Endothelial cell of umbilical vein (primary cell): ENCODE results near the gene FAM171A2. TPM values are rescaled to one million over a fixed set of nuclear protein-coding genes. Genes with fewer than 3 reads are reported as not detected.

Experiments
- BruUV-seq: library from RNA; stranded (reverse); fragments of 400-500 nt; replicated peaks from 2 replicates; lab custom pipeline; 2021; lab: Mats Ljungman, UMichigan
- CTCF ChIA-PET: fragments of 300-600, 350-600 bp; sonication (Branson Sonifier 250); formaldehyde crosslinking; loops from one replicate; lab custom pipeline; 2021; ENCODE audit warnings: antibody characterized with exemption, inconsistent platforms; lab: Charles Lee
- POLR2A ChIA-PET: fragments of 300-600, 350-600 bp; sonication (Branson Sonifier 250); formaldehyde crosslinking; loops from one replicate; lab custom pipeline; 2021; ENCODE audit warnings: antibody characterized with exemption, inconsistent platforms; lab: Charles Lee
- DNase-seq: peaks from one replicate; pipeline ENCODE4 v3.0.0-alpha.2; 2011; ENCODE audit warnings: low read depth, low spot score
- FAIRE-seq: peaks from 2 replicates; lab custom pipeline; 2011; peaks lifted over from hg19 to GRCh38; lab: Jason Lieb, UNC
- H2AFZ ChIP-seq: 2 replicates; pipeline ENCODE4 v1.6.0; 2012; ENCODE audit warnings: low read depth, low read length, control low read depth, inconsistent platforms
- H3K27ac ChIP-seq: 2 replicates; pipeline ENCODE4 v1.5.1; 2011; ENCODE audit warnings: low read depth, mild to moderate bottlenecking, control low read depth, low read length, moderate library complexity; ENCODE audit not compliant: insufficient read depth
- H3K27me3 ChIP-seq, 2 experiments: 2 replicates each; pipeline versions ENCODE4 v1.6.0 to v1.6.1; 2011; ENCODE audit warnings: low read length in 2 of 2, mixed read lengths in 1 of 2; ENCODE audit not compliant: control insufficient read depth in 2 of 2, insufficient read depth in 2 of 2
- H3K36me3 ChIP-seq, 2 experiments: 2 replicates in 1 of 2; 3 replicates in 1 of 2; pipeline ENCODE4 v1.5.1; 2011; ENCODE audit warnings: low read length in 2 of 2, mild to moderate bottlenecking in 1 of 2, moderate library complexity in 1 of 2; ENCODE audit not compliant: control insufficient read depth in 2 of 2, insufficient read depth in 2 of 2; ENCODE audit errors: extremely low read depth in 1 of 2
- H3K4me1 ChIP-seq: 3 replicates; pipeline ENCODE4 v1.5.1; 2011; ENCODE audit warnings: mild to moderate bottlenecking, low read length; ENCODE audit not compliant: control insufficient read depth, insufficient read depth; ENCODE audit errors: extremely low read depth
- H3K4me2 ChIP-seq: 2 replicates; pipeline ENCODE4 v1.6.1; 2011; ENCODE audit warnings: low read length, control low read depth, mixed read lengths; ENCODE audit not compliant: insufficient read depth
- H3K4me3 ChIP-seq, 3 experiments: fragments of 200-600 bp in 1 of 3; sonication (generic), shearing (Covaris generic) in 1 of 3; replicated peaks in 1 of 3; 2 replicates each; pipeline ENCODE4 v1.5.1; 2011 to 2016; ENCODE audit warnings: control low read depth in 3 of 3, low read length in 3 of 3, mild to moderate bottlenecking in 2 of 3, inconsistent platforms in 1 of 3, low read depth in 1 of 3, moderate library complexity in 1 of 3; ENCODE audit not compliant: insufficient read depth in 1 of 3
- H3K79me2 ChIP-seq: 2 replicates; pipeline ENCODE4 v1.6.0; 2012; ENCODE audit warnings: low read length, inconsistent platforms; ENCODE audit not compliant: control insufficient read depth, insufficient read depth
- H3K9ac ChIP-seq: replicated peaks from 2 replicates; pipeline ENCODE3; 2011; ENCODE audit warnings: low read length, control low read depth; ENCODE audit not compliant: insufficient read depth; ENCODE audit errors: extremely low read depth
- H3K9me1 ChIP-seq: replicated peaks from 3 replicates; pipeline ENCODE4 v1.6.0; 2011; ENCODE audit warnings: mild to moderate bottlenecking, low read length; ENCODE audit not compliant: control insufficient read depth, insufficient read depth; ENCODE audit errors: extremely low read depth
- H3K9me3 ChIP-seq: replicated peaks from 2 replicates; pipeline ENCODE4 v1.5.1; 2012; ENCODE audit warnings: low read length, inconsistent platforms; ENCODE audit not compliant: control insufficient read depth, insufficient read depth
- H4K20me1 ChIP-seq: replicated peaks from 2 replicates; pipeline ENCODE3; 2011; ENCODE audit warnings: mild to moderate bottlenecking, low read length; ENCODE audit not compliant: control insufficient read depth, insufficient read depth; ENCODE audit errors: extremely low read depth
- CTCF ChIP-seq, 2 donors: IDR thresholded peaks; 1 replicate in 1 of 2; 2 replicates in 1 of 2; pipeline ENCODE4 v1.5.1; 2011; ENCODE audit warnings: low read length in 2 of 2, mild to moderate bottlenecking in 2 of 2, moderate library complexity in 2 of 2, control low read depth in 1 of 2, inconsistent platforms in 1 of 2, low read depth in 1 of 2; ENCODE audit not compliant: insufficient read depth in 1 of 2; ENCODE audit errors: extremely low read depth in 1 of 2
- FOS ChIP-seq: IDR thresholded peaks from 2 replicates; pipeline ENCODE4 v1.6.1; 2011; ENCODE audit warnings: mild to moderate bottlenecking, low read length, moderate library complexity, borderline replicate concordance; ENCODE audit not compliant: insufficient read depth
- JUN ChIP-seq: IDR thresholded peaks from 2 replicates; pipeline ENCODE4 v1.6.1; 2011; ENCODE audit warnings: borderline replicate concordance, low read depth; ENCODE audit not compliant: insufficient read length, insufficient read depth
- MYC ChIP-seq: IDR thresholded peaks from one replicate; pipeline ENCODE4 v1.6.1; 2011; ENCODE audit warnings: mild to moderate bottlenecking, low read depth, low read length
- POLR2AphosphoS5 ChIP-seq: IDR thresholded peaks from 2 replicates; pipeline ENCODE4 v1.6.1; 2012; ENCODE audit warnings: low read depth, mild to moderate bottlenecking, control low read depth, low read length, moderate library complexity; ENCODE audit not compliant: insufficient read depth
- dilution Hi-C: fragments of 300-500 bp; cut with MboI; formaldehyde crosslinking; loops from one replicate; pipeline ENCODE4 v1.15.0; 2019; ENCODE audit warnings: low sequenced_read_pairs; ENCODE audit not compliant: extremely low pct_ligation_motif_present
- intact Hi-C: fragments of 100-400 bp; cut with micrococcal nuclease; formaldehyde crosslinking; loops from one replicate; pipeline ENCODE4 v1.10.0; 2022
- polyA plus RNA-seq, 4 experiments: library from polyadenylated mRNA; depleted of rRNA in 3 of 4; stranded (reverse) in 3 of 4; unstranded in 1 of 4; fragments of >200 nt; gene quantifications; 2 replicates each; pipeline versions ENCODE4 v1.2.1 to v1.2.3, GENCODE V29; 2011 to 2012; ENCODE audit warnings: missing spikeins in 1 of 4
- total RNA-seq: library from RNA; stranded (reverse); gene quantifications from 2 replicates; pipeline ENCODE4 v1.2.3, GENCODE V29; 2021

Gene FAM171A2
- total and polyA plus RNA-seq, 2 donors (not counting 3 experiments of a cell fraction or from before 2014, with no cell fraction given) = 11.3 to 13.4 TPM

- intact Hi-C loops = no loop called here
- no peaks in the 10 kb centered on the region for H4K20me1 ChIP-seq
- CTCF ChIA-PET = interaction anchor here (0.9 to 1.2 kb wide), 2 partner anchors 16 to 141 kb away, joined by 3 to 4 read pairs; no protein-coding TSS in a partner anchor
Measured at GRCh38 chr17:44382917-44383316, 19.3 kb upstream of the FAM171A2 start.

More at GRCh38 chr17:44382917-44383316, 19.3 kb upstream of the FAM171A2 start:
- no peaks in the 10 kb centered on the region for H3K9me1 ChIP-seq
- POLR2A ChIA-PET = no interaction called here
- no peaks in the 10 kb centered on the region for H3K9me3 ChIP-seq
- H3K4me1 ChIP-seq = peaks cover 8% of the 10 kb centered on the region
- TF ChIP-seq MYC = no peak
- no peak for TF ChIP-seq JUN
- no peak for TF ChIP-seq CTCF (IDR thresholded peaks at IDR 0.05; ENCODE audit: extremely low read depth in 1 of 2, insufficient read depth in 1 of 2, low read depth in 1 of 2, low read length in 2 of 2)
- TF ChIP-seq FOS = no peak
- no peak for TF ChIP-seq POLR2AphosphoS5
- DNase-seq (no peak), FAIRE-seq (no peak)
- BruUV-seq = no TSS peak
- no peak overlapping the region for H3K4me2 ChIP-seq
- H3K4me3 ChIP-seq = no peak overlapping the region
- no peaks in the 10 kb centered on the region for H3K36me3 ChIP-seq
- H3K27ac ChIP-seq = no peak overlapping the region
- peaks cover 13% of the 10 kb centered on the region in 2 experiments for H3K27me3 ChIP-seq
- no peaks in the 10 kb centered on the region for H3K79me2 ChIP-seq
- dilution Hi-C loops = no loop called here
- H3K9ac ChIP-seq = no peak overlapping the region
- H2AFZ ChIP-seq = no peak overlapping the region
